ENCODE results near the gene SOX14. TPM values are rescaled to one million over a fixed set of nuclear protein-coding genes. Genes with fewer than 3 reads are reported as not detected.

The SOX14 gene
- not detected in 2 replicates for total RNA-seq (2014; rRNA removed; shearing (Covaris generic); ENCODE audit: low replicate concordance)

DNA sequence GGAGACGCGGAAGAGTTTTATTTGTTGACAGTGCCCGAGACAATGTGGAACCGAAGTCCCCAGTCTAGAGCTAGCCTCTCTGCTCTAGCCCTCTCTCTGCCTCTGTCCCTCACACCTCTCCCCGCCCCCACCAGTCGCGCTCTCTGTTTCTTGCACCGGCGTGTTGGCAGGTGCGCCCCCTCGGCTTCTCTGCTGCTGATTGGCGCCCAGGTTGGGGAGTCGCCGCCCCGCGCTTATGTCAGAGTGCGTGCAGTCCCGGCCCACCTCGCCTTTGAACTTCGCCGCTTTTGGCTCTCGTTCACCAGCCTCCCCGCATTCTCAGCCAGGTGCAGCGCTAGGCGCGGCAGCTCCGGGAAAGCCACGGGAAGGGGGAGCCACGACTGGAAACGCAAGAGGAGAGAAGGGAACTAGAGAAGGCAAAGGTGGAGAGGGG, at the start of gene SOX14:
SOX14 (plus strand) TSS at position 315 of the 433 bp plus-strand sequence. CDS start 470 bp downstream, outside the sequence.
- H3K79me2 ChIP-seq (ENCODE audit: low read length): no peaks in the 10 kb centered on the region
- H3K36me3 ChIP-seq (ENCODE audit: insufficient read depth, low read length): no peaks in the 10 kb centered on the region
- no peak for DNase-seq
- H4K20me1 ChIP-seq (ENCODE audit: insufficient read depth, low read depth, low read length): no peaks in the 10 kb centered on the region
- H3K4me3 ChIP-seq (ENCODE audit: low read length): no peak within 1 kb of the TSS
- H3K4me1 ChIP-seq (ENCODE audit: low read length): no peaks in the 10 kb centered on the region
- no peak within 1 kb of the TSS for H3K9ac ChIP-seq (ENCODE audit: low read length)
- H2AFZ ChIP-seq (ENCODE audit: low read length): no peak within 1 kb of the TSS
- no peak within 1 kb of the TSS for H3K4me2 ChIP-seq (ENCODE audit: low read depth, low read length, poor library complexity, severe bottlenecking)
- H3K27ac ChIP-seq (ENCODE audit: low read length): no peak within 1 kb of the TSS
- no peaks in the 10 kb centered on the region for H3K9me3 ChIP-seq (ENCODE audit: low read length)
- no peaks in the 10 kb centered on the region for H3K27me3 ChIP-seq (ENCODE audit: low read length)
- no peaks in the 10 kb centered on the region for H3K9me2 ChIP-seq (replicated peaks; ENCODE audit: insufficient read depth, low read length)

DNA sequence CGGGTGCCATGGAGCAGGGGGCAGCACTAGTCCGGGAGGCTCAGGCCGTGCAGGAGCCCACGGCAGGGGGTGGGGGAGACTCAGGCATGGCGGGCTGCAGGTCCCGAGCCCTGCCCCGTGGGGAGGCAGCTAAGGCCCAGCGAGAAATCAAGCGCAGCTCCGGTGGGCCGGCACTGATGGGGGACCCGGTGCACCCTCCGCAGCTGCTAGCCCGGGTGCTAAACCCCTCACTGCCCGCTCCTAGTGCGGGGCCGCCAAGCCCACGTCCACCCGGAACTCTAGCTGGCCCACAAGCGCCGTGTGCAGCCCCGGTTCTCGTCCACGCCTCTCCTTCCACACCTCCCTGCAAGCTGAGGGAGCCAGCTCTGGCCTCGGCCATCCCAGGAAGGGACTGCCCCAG, 49.6 kb upstream of the SOX14 start:
- Histone ChIP-seq H3K4me1 (ENCODE audit: low read length) (no peaks in the 10 kb centered on the region), H4K20me1 (ENCODE audit: insufficient read depth, low read depth, low read length) (no peaks in the 10 kb centered on the region), H3K9me2 (replicated peaks; ENCODE audit: insufficient read depth, low read length) (no peaks in the 10 kb centered on the region), H3K9me3 (ENCODE audit: low read length) (no peaks in the 10 kb centered on the region), H2AFZ (ENCODE audit: low read length) (no peak overlapping the region), H3K4me2 (ENCODE audit: low read depth, low read length, poor library complexity, severe bottlenecking) (no peak overlapping the region), H3K4me3 (ENCODE audit: low read length) (no peak overlapping the region), H3K27me3 (ENCODE audit: low read length) (no peaks in the 10 kb centered on the region), H3K9ac (ENCODE audit: low read length) (no peak overlapping the region), H3K79me2 (ENCODE audit: low read length) (no peaks in the 10 kb centered on the region), H3K36me3 (ENCODE audit: insufficient read depth, low read length) (no peaks in the 10 kb centered on the region), H3K27ac (ENCODE audit: low read length) (no peak overlapping the region)
- no peak for DNase-seq

DNA sequence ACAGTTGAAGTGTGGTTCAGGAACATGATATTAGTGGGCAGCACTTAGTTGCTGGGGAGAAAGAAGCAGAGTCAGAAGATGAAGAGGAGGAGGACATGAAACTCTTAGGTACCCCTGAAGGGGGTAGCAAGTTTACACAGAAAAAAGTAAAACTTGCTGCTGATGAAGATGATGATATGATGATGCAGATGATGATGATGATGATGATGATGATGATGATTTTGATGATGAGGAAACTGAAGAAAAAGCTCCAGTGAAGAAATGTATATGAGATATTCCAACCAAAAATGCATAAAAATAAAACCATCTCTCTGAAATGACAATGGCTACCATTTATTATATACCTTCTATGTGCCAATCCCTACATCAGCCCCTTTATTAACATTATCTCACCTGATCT, 39.9 kb upstream of the SOX14 start:
- H3K9ac ChIP-seq (ENCODE audit: low read length): no peak overlapping the region
- no peaks in the 10 kb centered on the region for H3K9me3 ChIP-seq (ENCODE audit: low read length)

DNA sequence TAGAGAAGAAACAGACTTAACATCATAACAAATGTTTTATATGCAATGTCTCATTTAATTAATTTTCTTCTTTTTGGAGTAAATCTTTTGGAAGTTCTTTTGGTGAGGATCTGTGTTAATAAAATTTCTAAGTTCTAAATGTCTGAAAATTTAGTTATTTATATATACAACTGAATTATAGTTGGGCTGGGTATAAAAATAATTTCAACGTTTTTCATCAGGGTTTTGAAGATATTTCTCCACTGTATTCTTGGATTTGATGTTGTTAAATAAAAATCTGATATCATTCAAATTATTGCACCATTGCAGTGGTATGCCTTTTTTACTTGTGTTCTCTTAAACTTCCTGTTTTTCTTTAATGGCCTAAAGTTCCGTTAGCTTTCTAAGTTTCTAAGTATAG, 26.9 kb upstream of the SOX14 start:
- H3K27ac ChIP-seq (ENCODE audit: low read length): no peak overlapping the region
- DNase-seq: no peak
- H3K79me2 ChIP-seq (ENCODE audit: low read length): no peaks in the 10 kb centered on the region
- H3K4me1 ChIP-seq (ENCODE audit: low read length): no peaks in the 10 kb centered on the region
- H3K9ac ChIP-seq (ENCODE audit: low read length): no peak overlapping the region
- no peak overlapping the region for H2AFZ ChIP-seq (ENCODE audit: low read length)
- H3K9me2 ChIP-seq (replicated peaks; ENCODE audit: insufficient read depth, low read length): 0 out of 2 replicates have a peak, but pooled peaks cover 3% of the 10 kb centered on the region
- no peak overlapping the region for H3K4me3 ChIP-seq (ENCODE audit: low read length)
- H3K36me3 ChIP-seq (ENCODE audit: insufficient read depth, low read length): no peaks in the 10 kb centered on the region
- no peak overlapping the region for H3K4me2 ChIP-seq (ENCODE audit: low read depth, low read length, poor library complexity, severe bottlenecking)
- no peaks in the 10 kb centered on the region for H4K20me1 ChIP-seq (ENCODE audit: insufficient read depth, low read depth, low read length)
- H3K27me3 ChIP-seq (ENCODE audit: low read length): no peaks in the 10 kb centered on the region
- peaks cover 16% of the 10 kb centered on the region for H3K9me3 ChIP-seq (ENCODE audit: low read length)

More for the DNA sequence above, 39.9 kb upstream of the SOX14 start:
- Histone ChIP-seq H2AFZ (ENCODE audit: low read length) (no peak overlapping the region), H3K4me3 (ENCODE audit: low read length) (no peak overlapping the region), H3K36me3 (ENCODE audit: insufficient read depth, low read length) (no peaks in the 10 kb centered on the region), H3K4me1 (ENCODE audit: low read length) (no peaks in the 10 kb centered on the region), H3K27me3 (ENCODE audit: low read length) (no peaks in the 10 kb centered on the region), H3K27ac (ENCODE audit: low read length) (no peak overlapping the region), H3K4me2 (ENCODE audit: low read depth, low read length, poor library complexity, severe bottlenecking) (no peak overlapping the region), H3K79me2 (ENCODE audit: low read length) (no peaks in the 10 kb centered on the region), H3K9me2 (replicated peaks; ENCODE audit: insufficient read depth, low read length) (no peaks in the 10 kb centered on the region), H4K20me1 (ENCODE audit: insufficient read depth, low read depth, low read length) (no peaks in the 10 kb centered on the region)
- DNase-seq: no peak

DNA sequence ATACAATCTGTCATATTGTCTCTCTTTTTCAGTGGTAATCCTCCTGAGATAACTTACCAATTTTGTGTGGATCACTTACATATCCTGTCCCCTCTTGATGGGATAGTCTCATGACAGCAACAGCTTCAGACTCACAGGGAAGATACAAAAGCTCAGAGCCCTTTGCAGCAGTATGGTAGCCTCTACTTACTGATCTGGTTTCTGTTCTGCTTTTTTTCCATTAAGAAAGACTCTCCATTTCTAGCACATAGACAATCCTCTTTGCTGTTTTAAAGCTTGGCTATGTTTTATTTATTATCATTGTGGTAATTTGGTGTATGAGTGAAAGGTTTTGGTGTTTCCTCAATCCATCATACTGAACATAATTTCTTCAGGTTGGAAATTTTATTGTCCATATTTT, 25.4 kb upstream of the SOX14 start:
- Histone ChIP-seq H3K27me3 (ENCODE audit: low read length) (no peaks in the 10 kb centered on the region), H3K79me2 (ENCODE audit: low read length) (no peaks in the 10 kb centered on the region), H4K20me1 (ENCODE audit: insufficient read depth, low read depth, low read length) (no peaks in the 10 kb centered on the region), H3K9ac (ENCODE audit: low read length) (no peak overlapping the region), H3K27ac (ENCODE audit: low read length) (no peak overlapping the region), H3K9me3 (ENCODE audit: low read length) (peaks cover 16% of the 10 kb centered on the region), H3K36me3 (ENCODE audit: insufficient read depth, low read length) (no peaks in the 10 kb centered on the region), H2AFZ (ENCODE audit: low read length) (no peak overlapping the region), H3K9me2 (replicated peaks; ENCODE audit: insufficient read depth, low read length) (0 out of 2 replicates have a peak, but pooled peaks cover 3% of the 10 kb centered on the region), H3K4me2 (ENCODE audit: low read depth, low read length, poor library complexity, severe bottlenecking) (no peak overlapping the region), H3K4me1 (ENCODE audit: low read length) (no peaks in the 10 kb centered on the region), H3K4me3 (ENCODE audit: low read length) (no peak overlapping the region)
- DNase-seq: no peak

DNA sequence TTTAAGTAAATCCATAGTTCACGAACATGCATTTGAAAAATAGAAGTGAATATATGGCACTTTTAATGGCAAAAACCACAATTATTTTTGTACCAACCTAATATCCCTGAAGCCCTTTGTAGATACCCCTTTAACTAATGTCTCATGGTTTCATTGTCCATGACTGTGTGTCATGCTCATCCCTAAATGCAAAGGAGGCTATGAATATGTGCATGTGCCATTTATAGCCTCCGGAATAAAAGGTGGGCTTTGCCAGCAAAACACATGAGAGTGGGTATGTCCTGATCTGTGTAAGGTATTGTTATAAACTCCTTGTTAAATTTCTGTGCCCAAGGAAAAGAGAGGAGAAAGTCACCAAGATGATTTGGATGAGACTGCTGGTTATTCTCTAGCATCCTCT, 20.5 kb upstream of the SOX14 start:
- Histone ChIP-seq H3K79me2 (ENCODE audit: low read length) (no peaks in the 10 kb centered on the region), H3K4me2 (ENCODE audit: low read depth, low read length, poor library complexity, severe bottlenecking) (no peak overlapping the region), H4K20me1 (ENCODE audit: insufficient read depth, low read depth, low read length) (no peaks in the 10 kb centered on the region), H3K27ac (ENCODE audit: low read length) (no peak overlapping the region), H3K4me3 (ENCODE audit: low read length) (no peak overlapping the region), H3K4me1 (ENCODE audit: low read length) (no peaks in the 10 kb centered on the region), H3K9me3 (ENCODE audit: low read length) (no peaks in the 10 kb centered on the region), H3K9ac (ENCODE audit: low read length) (no peak overlapping the region), H3K9me2 (replicated peaks; ENCODE audit: insufficient read depth, low read length) (no peaks in the 10 kb centered on the region), H3K36me3 (ENCODE audit: insufficient read depth, low read length) (no peaks in the 10 kb centered on the region), H2AFZ (ENCODE audit: low read length) (no peak overlapping the region), H3K27me3 (ENCODE audit: low read length) (no peaks in the 10 kb centered on the region)
- no peak for DNase-seq

DNA sequence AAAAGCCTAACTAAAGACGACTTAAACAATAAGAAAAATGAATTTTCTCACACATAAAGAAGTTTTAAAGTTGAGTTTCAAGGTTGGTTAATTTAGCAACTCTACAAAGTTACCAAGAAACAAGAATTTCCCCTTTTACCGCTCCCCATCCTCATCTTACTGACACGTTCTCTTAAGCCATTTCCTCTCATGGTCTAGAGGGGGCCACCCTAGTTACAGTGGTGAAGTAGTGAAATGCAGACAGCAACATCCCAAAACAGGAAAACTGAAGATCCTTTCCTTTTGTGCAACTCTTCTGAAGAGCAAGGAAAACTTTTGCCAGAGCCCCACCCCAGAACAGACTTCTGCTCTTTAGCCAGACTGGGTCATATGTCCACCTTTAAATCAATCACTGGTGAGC, 17.3 kb upstream of the SOX14 start:
- no peaks in the 10 kb centered on the region for H3K79me2 ChIP-seq (ENCODE audit: low read length)
- no peak overlapping the region for H3K27ac ChIP-seq (ENCODE audit: low read length)
- no peaks in the 10 kb centered on the region for H3K36me3 ChIP-seq (ENCODE audit: insufficient read depth, low read length)
- no peaks in the 10 kb centered on the region for H3K9me2 ChIP-seq (replicated peaks; ENCODE audit: insufficient read depth, low read length)
- H4K20me1 ChIP-seq (ENCODE audit: insufficient read depth, low read depth, low read length): no peaks in the 10 kb centered on the region
- no peaks in the 10 kb centered on the region for H3K9me3 ChIP-seq (ENCODE audit: low read length)
- no peak overlapping the region for H3K4me2 ChIP-seq (ENCODE audit: low read depth, low read length, poor library complexity, severe bottlenecking)
- DNase-seq: no peak
- no peak overlapping the region for H3K9ac ChIP-seq (ENCODE audit: low read length)
- H3K4me3 ChIP-seq (ENCODE audit: low read length): no peak overlapping the region
- H3K27me3 ChIP-seq (ENCODE audit: low read length): no peaks in the 10 kb centered on the region
- H2AFZ ChIP-seq (ENCODE audit: low read length): no peak overlapping the region
- H3K4me1 ChIP-seq (ENCODE audit: low read length): no peaks in the 10 kb centered on the region

DNA sequence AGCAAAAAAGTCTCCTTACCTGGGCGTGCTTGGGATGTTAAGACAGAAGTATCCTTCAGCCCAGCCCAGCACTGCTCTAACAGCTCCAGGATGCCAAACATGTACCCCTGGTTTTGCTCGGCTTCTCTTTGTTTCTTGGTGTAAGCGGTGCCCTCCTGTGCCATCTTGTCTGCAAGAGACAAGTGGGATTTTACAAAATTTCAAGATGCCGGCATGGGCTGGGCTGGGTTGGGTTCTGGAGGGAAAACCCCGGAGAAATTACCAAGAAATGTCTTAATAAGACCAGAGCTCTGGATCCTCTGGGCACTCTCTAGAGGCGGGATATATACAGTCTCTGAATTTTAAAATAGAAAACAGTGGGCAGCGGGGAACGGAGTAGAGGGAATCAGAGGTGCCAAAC, 4.6 kb upstream of the SOX14 start:
- Histone ChIP-seq H3K9ac (ENCODE audit: low read length) (no peak overlapping the region), H3K9me3 (ENCODE audit: low read length) (no peaks in the 10 kb centered on the region), H3K4me2 (ENCODE audit: low read depth, low read length, poor library complexity, severe bottlenecking) (no peak overlapping the region), H3K27me3 (ENCODE audit: low read length) (no peaks in the 10 kb centered on the region), H3K4me3 (ENCODE audit: low read length) (no peak overlapping the region), H3K9me2 (replicated peaks; ENCODE audit: insufficient read depth, low read length) (no peaks in the 10 kb centered on the region), H4K20me1 (ENCODE audit: insufficient read depth, low read depth, low read length) (no peaks in the 10 kb centered on the region), H3K4me1 (ENCODE audit: low read length) (no peaks in the 10 kb centered on the region), H3K27ac (ENCODE audit: low read length) (no peak overlapping the region), H3K36me3 (ENCODE audit: insufficient read depth, low read length) (no peaks in the 10 kb centered on the region), H3K79me2 (ENCODE audit: low read length) (no peaks in the 10 kb centered on the region), H2AFZ (ENCODE audit: low read length) (no peak overlapping the region)
- DNase-seq: no peak

All from Karpas-422 (cell line).